MM.1S (cell line): Measurements from ENCODE around the gene NALCN.

ENCODE experiments used
- CTCF ChIP-seq: fragments of 300-600 bp; sonication (generic); IDR thresholded peaks from 2 replicates; pipeline ENCODE4 v1.5.1; 2016; ENCODE audit warnings: antibody characterized with exemption, low read length, mixed read lengths
- EZH2 ChIP-seq: fragments of 300-600 bp; sonication (generic); optimal IDR thresholded peaks from 2 replicates; pipeline ENCODE3; 2017; ENCODE audit warnings: low read depth, mild to moderate bottlenecking, antibody characterized with exemption, low read length, mixed read lengths
- EZH2phosphoT487 ChIP-seq: fragments of 300-600 bp; sonication (generic); IDR thresholded peaks from 2 replicates; pipeline ENCODE4 v1.6.1; 2018; ENCODE audit warnings: antibody characterized with exemption, low read length

- no peak for TF ChIP-seq CTCF
- no peak for TF ChIP-seq EZH2phosphoT487
- no peak for TF ChIP-seq EZH2
Observed at GRCh38 chr13:101397742-101398141, 18.6 kb downstream of the NALCN start.
